Measurements from ENCODE around the gene EIF4E1B. TPM values are rescaled to one million over a fixed set of nuclear protein-coding genes. Genes with fewer than 3 reads are reported as not detected.
"Not testable (repeated sequence)": the region's sequence is repeated elsewhere in the genome, so short reads cannot be mapped to it uniquely, and the experiment has no call there.

Gene EIF4E1B
- total RNA-seq, result not detected in 2 replicates

DNA sequence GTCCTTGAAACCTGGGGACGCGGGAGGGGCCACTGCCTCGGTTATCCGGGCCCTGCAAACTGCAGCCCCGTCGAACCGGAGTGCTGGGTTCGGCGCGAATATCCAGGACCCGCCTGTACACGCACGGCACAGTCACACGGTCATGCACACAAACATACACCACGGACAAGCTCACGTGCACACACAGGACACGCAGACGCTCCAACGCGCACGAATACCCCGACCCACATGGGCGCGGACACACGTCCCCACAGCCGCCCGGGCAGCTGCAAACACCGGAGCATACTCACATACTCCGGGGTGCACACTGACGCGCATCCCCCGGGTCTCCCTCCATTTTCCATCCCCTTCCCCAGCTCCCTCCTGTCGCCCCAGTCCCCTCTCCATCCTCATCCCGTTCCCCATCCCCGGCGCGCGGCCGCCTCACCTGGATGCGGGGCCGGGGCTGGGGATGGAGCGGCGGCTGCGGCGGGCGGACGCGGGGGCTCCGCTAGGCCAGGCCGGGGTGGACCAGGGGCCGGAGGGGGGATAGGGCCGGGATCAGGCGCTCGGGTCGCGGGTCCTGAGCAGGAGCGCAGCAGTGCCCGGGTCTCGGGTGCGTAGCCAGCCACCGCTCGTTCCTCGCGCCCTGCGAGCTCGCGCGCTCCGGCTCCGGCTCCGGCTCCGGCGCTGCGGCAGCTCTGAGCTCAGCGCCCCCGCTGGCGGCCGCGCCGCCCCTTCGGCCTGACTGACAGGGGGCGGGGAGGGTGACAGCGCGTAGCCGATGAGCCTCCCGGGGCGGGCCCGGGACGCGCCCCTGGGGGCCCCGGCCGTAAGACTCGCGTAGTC lies at the start of gene EIF4E1B, which contains the start of gene SNCB:
TSS of gene EIF4E1B (plus strand) at position 823 of the 828 bp plus-strand sequence. CDS start 12,113 bp downstream, outside the sequence.
TSS of gene SNCB (minus strand) at position 682 of the 828 bp plus-strand sequence. CDS start 880 bp downstream, outside the sequence.
- DNase-seq, result peak; percentile 70

DNA sequence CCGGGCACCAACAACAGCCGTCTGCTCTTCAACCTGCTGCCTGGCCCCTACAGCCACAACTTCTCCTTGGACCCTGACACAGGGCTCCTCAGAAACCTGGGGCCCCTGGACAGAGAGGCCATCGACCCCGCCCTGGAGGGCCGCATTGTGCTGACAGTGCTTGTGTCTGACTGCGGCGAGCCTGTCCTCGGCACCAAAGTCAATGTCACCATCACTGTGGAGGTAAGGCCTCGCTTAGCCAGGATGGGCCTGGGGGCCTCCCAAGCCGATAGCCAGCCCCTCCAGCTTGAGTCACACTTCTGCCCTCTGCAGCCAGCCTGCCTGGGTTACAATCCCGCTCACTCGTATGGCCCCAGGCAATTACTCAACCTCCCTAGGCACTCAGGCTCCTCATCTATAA lies 49.1 kb upstream of the EIF4E1B start:
- DNase-seq, result no peak

DNA sequence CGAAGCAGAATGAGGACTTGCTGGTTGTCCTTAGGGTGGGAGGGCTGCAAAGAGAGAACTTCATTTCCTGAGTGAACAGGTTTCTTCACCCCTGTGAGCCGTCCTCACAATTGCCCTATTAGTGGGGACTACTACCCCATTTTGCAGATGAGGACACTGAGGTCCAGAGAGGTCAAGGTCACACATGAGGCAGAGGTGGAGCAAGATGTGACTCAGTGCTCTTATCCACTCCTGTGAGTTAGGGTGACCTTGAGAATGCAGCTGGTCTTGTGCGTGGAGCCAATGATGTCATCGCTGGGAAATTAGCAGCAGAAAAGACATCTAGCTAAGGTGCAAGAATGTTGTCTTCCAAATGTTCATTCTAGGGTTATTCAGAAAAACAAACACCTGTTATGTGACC lies 47.4 kb upstream of the EIF4E1B start:
- peak; percentile 7 for DNase-seq

DNA sequence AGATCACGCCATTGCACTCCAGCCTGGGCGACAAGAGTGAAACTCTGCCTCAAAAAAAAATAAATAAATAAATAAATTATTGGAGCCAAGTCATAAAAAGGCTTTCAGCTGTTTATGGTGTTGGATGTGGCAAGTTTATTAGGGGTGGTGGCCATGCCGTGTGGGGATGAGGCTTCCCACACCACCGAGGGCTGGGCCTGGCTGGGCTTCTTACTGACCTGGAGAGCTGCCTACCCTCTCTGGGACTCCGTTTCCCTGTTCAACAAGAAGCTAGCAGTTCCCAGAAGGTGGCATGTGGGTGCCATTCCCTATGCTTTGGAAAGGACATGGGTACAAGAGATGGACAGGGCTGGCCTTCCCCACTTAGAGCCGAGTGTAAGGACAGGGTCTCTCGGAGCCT lies 43.1 kb upstream of the EIF4E1B start:
- DNase-seq, result no peak

GRCh38 chr5:176588297-176588696 lies 42.2 kb upstream of the EIF4E1B start:
- DNase-seq, result no peak

DNA sequence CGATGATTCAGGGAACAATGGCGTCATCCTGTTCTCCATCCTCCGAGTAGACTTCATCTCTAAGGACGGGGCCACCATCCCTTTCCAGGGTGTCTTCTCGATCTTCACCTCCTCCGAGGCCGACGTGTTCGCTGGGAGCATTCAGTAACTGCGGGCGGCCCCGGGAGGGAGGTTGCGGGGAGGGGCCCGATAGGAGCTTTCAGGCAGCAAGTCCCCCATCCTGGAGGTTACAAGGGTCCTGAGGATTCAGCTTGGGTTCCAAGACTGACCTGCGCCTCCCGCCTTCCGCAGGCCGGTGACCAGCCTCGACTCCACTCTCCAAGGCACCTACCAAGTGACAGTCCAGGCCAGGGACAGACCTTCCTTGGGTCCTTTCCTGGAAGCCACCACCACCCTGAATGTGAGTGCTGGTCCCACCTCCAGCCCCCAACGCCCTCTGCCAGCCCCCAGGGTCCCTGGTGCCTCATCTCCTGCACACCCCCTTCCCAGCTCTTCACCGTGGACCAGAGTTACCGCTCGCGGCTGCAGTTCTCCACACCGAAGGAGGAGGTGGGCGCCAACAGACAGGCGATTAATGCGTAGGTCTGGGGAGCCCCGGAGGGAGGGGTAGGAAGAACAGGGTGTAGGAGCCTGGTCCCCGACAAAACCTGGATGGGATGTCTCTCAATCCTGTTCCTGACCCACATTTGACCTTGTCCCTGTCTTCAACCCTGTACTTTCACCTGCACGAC lies 41.3 kb upstream of the EIF4E1B start:
- DNase-seq, result no peak

GRCh38 chr5:176590035-176590717 lies 40.3 kb upstream of the EIF4E1B start:
- no peak for DNase-seq

DNA sequence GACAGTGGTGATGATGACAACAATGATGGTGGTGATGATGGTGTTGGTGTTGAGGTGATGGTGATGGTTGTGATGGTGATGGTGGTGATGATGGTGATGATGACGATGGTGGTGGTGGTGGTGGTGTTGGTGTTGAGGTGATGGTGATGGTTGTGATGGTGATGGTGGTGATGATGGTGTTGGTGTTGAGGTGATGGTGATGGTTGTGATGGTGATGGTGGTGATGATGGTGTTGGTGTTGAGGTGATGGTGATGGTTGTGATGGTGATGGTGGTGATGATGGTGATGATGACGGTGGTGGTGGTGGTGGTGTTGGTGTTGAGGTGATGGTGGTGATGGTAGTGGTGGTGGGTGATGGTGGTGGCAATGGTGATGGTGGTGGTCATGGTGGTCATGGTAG lies 38.8 kb upstream of the EIF4E1B start:
- DNase-seq, result not testable (repeated sequence)

DNA sequence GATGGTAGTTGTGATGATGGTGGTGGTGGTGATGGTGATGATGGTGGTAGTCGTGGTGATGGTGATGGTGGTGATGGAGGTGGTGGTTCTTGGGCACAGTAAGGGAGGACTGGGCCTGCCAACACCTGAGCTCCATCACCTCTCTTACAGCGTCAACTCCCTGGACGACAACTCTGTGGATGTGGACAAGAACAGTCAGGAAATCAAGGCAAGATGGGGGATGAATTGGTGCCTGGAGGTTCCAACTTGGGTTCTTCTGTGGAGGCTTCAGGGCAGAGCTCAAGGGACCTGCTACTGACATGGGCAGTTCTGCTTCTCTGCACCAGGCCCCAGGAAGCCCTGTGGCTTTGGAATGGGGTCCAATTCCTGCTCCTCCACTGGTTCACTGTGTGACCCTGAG lies 37.9 kb upstream of the EIF4E1B start:
- DNase-seq, result no peak

DNA sequence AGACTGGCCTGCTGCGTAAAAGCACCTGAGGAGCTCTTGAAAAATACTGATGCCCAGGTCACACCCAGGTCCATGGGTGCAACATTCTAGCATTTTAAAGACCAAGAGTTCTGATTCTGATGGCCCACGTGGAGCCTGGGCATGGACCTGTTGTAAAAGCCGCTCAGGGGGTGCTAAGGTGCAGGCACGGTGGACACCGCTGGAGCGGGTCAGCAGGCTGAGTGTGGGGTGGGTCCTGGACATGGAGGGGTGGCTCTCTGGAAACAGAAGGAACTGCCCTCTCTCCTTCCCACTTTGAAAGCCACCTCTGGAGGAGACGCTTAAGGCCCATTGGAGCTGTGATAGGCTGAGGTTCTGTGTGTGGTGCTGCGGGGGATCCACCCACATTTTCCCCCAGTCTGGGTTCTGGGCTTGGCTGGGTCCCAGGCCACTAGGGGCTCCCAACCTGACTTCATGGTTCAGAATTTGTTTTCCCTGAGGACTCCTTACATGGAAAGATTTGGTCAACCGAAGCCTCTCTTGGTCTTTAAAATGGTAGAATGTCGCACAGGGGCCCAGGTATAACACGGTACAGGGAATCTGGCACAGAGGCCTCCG lies 37.1 kb upstream of the EIF4E1B start:
- no peak for DNase-seq

- no peak for DNase-seq
These were observed 35.9 kb upstream of the EIF4E1B start for GRCh38 chr5:176594554-176594953.

DNA sequence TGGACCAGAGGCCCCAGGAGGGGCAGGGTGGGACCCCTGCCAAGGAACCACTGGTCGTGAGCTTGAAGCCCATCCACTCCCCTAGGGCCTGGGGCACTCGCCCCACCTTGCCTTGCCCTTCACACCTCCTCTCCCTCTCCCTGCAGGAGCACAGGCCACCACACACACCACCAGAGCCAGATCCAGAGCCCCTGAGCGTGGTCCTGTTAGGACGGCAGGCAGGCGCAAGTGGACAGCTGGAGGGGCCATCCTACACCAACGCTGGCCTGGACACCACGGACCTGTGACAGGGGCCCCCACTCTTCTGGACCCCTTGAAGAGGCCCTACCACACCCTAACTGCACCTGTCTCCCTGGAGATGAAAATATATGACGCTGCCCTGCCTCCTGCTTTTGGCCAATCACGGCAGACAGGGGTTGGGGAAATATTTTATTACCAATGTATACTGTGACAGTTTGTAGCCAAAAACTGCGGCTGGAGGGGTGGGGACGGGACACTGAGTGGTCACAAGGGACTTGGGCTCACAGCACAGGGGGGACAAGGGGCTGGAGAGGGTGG lies 35.0 kb upstream of the EIF4E1B start:
- no peak for DNase-seq

- DNase-seq, result no peak
These were observed 34.3 kb upstream of the EIF4E1B start for GRCh38 chr5:176596069-176596644.

DNA sequence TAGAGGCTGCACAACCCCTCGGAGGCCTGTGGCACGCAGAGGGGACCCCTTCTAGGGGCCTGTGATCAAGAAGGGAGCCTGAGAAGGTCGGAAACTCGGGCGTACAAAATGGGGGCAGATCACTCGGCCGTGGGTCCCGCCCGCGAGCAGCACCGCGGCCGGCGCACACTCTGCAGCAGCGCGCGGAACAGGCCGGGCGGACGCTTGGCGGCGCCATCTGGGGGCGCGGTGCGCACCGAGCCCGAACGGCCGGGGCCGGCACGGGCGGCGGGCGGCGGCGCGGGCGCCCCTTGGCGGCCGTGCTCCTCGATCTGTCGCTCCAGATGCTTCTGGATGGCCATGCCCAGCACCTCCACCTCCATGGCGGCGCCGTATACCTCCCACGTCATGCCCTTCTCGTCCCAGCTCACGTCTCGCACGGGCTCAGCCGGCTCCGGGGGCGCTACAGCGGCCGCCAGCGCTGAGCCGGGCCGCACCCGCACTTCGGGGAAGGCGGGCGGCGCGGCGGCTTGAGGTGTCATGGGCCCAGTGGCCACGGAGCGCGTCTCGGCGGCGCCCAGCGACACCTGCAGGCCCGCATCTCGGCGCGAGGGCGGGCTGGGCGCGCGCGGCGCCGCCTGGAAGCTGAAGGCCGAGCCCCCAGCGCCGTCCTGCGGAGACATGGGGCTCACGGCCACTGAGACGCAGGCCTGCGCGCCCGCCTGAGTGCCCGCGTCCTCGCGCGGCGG lies 33.6 kb upstream of the EIF4E1B start:
- peak; percentile 77 for DNase-seq

GRCh38 chr5:176597417-176598389 lies 32.8 kb upstream of the EIF4E1B start:
- no peak for DNase-seq

DNA sequence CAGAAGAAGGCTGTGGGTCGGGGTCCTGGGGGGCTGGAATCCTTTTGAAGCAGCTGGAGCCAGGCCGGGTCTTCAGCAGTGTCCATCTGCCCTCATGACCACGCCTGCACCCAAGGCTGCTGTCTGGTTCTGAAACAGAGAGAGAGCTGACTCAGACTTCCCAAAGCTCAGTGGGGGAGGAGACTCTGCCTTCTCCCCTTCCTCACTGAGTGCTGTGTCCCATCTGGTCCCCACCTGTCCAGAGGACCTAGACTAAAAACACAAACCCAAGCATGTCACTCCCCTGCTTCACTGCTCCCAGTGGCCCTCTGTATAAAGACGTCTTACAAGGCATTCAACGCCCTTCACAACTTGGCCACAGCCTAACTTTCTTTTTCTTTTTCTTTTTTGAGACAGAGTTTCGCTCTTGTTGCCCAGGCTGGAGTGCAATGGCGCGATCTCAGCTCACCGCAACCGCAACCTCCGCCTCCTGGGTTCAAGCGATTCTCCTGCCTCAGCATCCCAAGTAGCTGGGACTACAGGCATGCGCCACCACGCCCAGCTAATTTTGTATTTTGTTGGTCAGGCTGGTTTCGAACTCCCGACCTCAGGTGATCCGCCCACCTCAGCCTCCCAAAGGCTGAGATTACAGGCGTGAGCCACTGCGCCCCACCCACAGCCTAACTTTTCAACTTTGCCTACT lies 30.6 kb upstream of the EIF4E1B start:
- DNase-seq, result not testable (repeated sequence)

DNA sequence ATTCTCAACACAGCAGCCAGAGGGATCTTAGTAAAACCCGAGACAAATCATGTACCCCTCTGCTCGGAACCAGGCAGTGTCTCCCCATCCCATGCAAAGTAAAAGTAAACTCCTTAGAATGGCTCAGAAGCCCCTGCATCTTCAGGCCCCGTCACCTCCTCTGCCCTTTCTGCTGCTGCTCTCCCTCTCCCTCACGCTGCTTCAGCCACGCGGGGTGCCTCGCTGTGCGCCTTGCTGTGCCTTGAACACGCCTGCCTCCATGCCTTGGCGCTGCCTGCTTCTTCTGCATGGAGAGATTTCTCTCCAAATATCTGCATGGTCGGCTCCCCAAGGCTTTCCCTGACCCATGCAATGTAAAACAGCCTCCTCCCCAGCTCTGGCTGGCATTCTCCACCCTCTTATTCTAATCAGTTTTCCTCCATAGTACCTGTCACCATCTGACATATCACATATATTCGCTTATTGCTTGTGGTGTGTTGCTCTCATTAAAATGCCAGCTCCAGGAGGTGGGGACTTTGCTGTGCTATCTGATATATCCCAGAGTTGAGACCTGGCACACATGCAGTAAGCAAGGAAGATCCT lies 28.5 kb upstream of the EIF4E1B start:
- no peak for DNase-seq

DNA sequence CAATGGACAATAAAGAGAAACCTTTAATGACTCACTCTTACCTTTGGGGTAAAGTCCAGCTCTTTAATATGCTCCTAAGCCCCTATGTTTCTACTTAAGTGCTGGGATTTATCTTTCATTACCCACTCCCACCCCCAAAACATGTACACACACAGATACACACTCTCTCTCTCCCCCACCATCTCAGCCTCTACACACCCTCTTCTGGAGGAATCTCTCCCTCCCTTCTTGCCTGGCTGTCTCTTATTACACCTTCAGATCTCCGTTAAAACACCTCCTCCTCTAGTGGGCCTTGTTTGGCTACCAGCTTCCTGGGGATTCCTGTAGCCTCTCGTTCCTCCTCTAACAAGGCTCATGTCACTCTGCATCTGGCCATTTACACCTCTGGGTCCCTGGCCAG lies 27.4 kb upstream of the EIF4E1B start:
- DNase-seq, result no peak

- no peak for DNase-seq
These were observed 24.4 kb upstream of the EIF4E1B start for GRCh38 chr5:176606032-176606431.
